Measurements from ENCODE around the gene SUCLG2.
A peak's percentile ranks its signal among the peaks of the same experiment; 100 is the strongest.

Gene SUCLG2

GRCh38 chr3:67654099-67654843 lies at the start of gene SUCLG2:
SUCLG2 (minus strand) TSS chr3:67654612; CDS start chr3:67654586, 26 bp downstream.
- no peaks in the 10 kb centered on the region for H3K4me1 ChIP-seq (ENCODE audit: insufficient read depth, low read length)
- H3K9ac ChIP-seq (ENCODE audit: low read depth, low read length) = peak within 1 kb of the TSS; percentile 74
- H3K36me3 ChIP-seq (ENCODE audit: insufficient read depth, low read length) = peaks cover 2% of the 10 kb centered on the region; the same call in 1 of the 2 replicates
- no peaks in the 10 kb centered on the region; the same call in 1 of the 2 replicates for H3K9me3 ChIP-seq (ENCODE audit: control insufficient read depth, insufficient read depth, low read length)

- Histone ChIP-seq H3K4me1 (ENCODE audit: insufficient read depth, low read length) (peaks cover 15% of the 10 kb centered on the region), H3K9me3 (ENCODE audit: control insufficient read depth, insufficient read depth, low read length) (no peaks in the 10 kb centered on the region), H3K9ac (ENCODE audit: low read depth, low read length) (no peak overlapping the region), H3K36me3 (ENCODE audit: insufficient read depth, low read length) (no peaks in the 10 kb centered on the region)
Observed at GRCh38 chr3:67700596-67700995, 46.2 kb upstream of the SUCLG2 start.

GRCh38 chr3:67699882-67700281 lies 45.5 kb upstream of the SUCLG2 start:
- Histone ChIP-seq H3K9ac (ENCODE audit: low read depth, low read length) (no peak overlapping the region), H3K9me3 (ENCODE audit: control insufficient read depth, insufficient read depth, low read length) (no peaks in the 10 kb centered on the region), H3K36me3 (ENCODE audit: insufficient read depth, low read length) (no peaks in the 10 kb centered on the region), H3K4me1 (ENCODE audit: insufficient read depth, low read length) (peaks cover 15% of the 10 kb centered on the region)

GRCh38 chr3:67692621-67693020 lies 38.2 kb upstream of the SUCLG2 start:
- no peaks in the 10 kb centered on the region for H3K36me3 ChIP-seq (ENCODE audit: insufficient read depth, low read length)
- no peak overlapping the region for H3K9ac ChIP-seq (ENCODE audit: low read depth, low read length)
- H3K9me3 ChIP-seq (ENCODE audit: control insufficient read depth, insufficient read depth, low read length) = no peaks in the 10 kb centered on the region
- peaks cover 3% of the 10 kb centered on the region; the same call in 1 of the 2 replicates for H3K4me1 ChIP-seq (ENCODE audit: insufficient read depth, low read length)

GRCh38 chr3:67691926-67692325 lies 37.5 kb upstream of the SUCLG2 start:
- Histone ChIP-seq H3K36me3 (ENCODE audit: insufficient read depth, low read length) (no peaks in the 10 kb centered on the region), H3K4me1 (ENCODE audit: insufficient read depth, low read length) (no peaks in the 10 kb centered on the region; the same call in 1 of the 2 replicates), H3K9ac (ENCODE audit: low read depth, low read length) (no peak overlapping the region), H3K9me3 (ENCODE audit: control insufficient read depth, insufficient read depth, low read length) (no peaks in the 10 kb centered on the region)

GRCh38 chr3:67691207-67691606 lies 36.8 kb upstream of the SUCLG2 start:
- Histone ChIP-seq H3K9me3 (ENCODE audit: control insufficient read depth, insufficient read depth, low read length) (no peaks in the 10 kb centered on the region), H3K36me3 (ENCODE audit: insufficient read depth, low read length) (no peaks in the 10 kb centered on the region), H3K4me1 (ENCODE audit: insufficient read depth, low read length) (no peaks in the 10 kb centered on the region), H3K9ac (ENCODE audit: low read depth, low read length) (no peak overlapping the region)

- H3K9me3 ChIP-seq (ENCODE audit: control insufficient read depth, insufficient read depth, low read length) = no peaks in the 10 kb centered on the region
- H3K4me1 ChIP-seq (ENCODE audit: insufficient read depth, low read length) = no peaks in the 10 kb centered on the region
- H3K36me3 ChIP-seq (ENCODE audit: insufficient read depth, low read length) = no peaks in the 10 kb centered on the region
- H3K9ac ChIP-seq (ENCODE audit: low read depth, low read length) = no peak overlapping the region
Observed at GRCh38 chr3:67689806-67690205, 35.4 kb upstream of the SUCLG2 start.

GRCh38 chr3:67688231-67688630 lies 33.8 kb upstream of the SUCLG2 start:
- Histone ChIP-seq H3K9ac (ENCODE audit: low read depth, low read length) (no peak overlapping the region), H3K9me3 (ENCODE audit: control insufficient read depth, insufficient read depth, low read length) (no peaks in the 10 kb centered on the region), H3K36me3 (ENCODE audit: insufficient read depth, low read length) (no peaks in the 10 kb centered on the region), H3K4me1 (ENCODE audit: insufficient read depth, low read length) (no peaks in the 10 kb centered on the region)

- H3K9me3 ChIP-seq (ENCODE audit: control insufficient read depth, insufficient read depth, low read length) = no peaks in the 10 kb centered on the region
- H3K36me3 ChIP-seq (ENCODE audit: insufficient read depth, low read length) = no peaks in the 10 kb centered on the region
- no peaks in the 10 kb centered on the region for H3K4me1 ChIP-seq (ENCODE audit: insufficient read depth, low read length)
- no peak overlapping the region for H3K9ac ChIP-seq (ENCODE audit: low read depth, low read length)
Observed at GRCh38 chr3:67686069-67686468, 31.7 kb upstream of the SUCLG2 start.

- Histone ChIP-seq H3K36me3 (ENCODE audit: insufficient read depth, low read length) (no peaks in the 10 kb centered on the region), H3K9me3 (ENCODE audit: control insufficient read depth, insufficient read depth, low read length) (no peaks in the 10 kb centered on the region), H3K9ac (ENCODE audit: low read depth, low read length) (no peak overlapping the region), H3K4me1 (ENCODE audit: insufficient read depth, low read length) (no peaks in the 10 kb centered on the region)
Observed at GRCh38 chr3:67685499-67685898, 31.1 kb upstream of the SUCLG2 start.

- Histone ChIP-seq H3K36me3 (ENCODE audit: insufficient read depth, low read length) (no peaks in the 10 kb centered on the region), H3K4me1 (ENCODE audit: insufficient read depth, low read length) (no peaks in the 10 kb centered on the region), H3K9me3 (ENCODE audit: control insufficient read depth, insufficient read depth, low read length) (no peaks in the 10 kb centered on the region), H3K9ac (ENCODE audit: low read depth, low read length) (no peak overlapping the region)
Observed at GRCh38 chr3:67684211-67684610, 29.8 kb upstream of the SUCLG2 start.

GRCh38 chr3:67683522-67683921 lies 29.1 kb upstream of the SUCLG2 start:
- Histone ChIP-seq H3K4me1 (ENCODE audit: insufficient read depth, low read length) (no peaks in the 10 kb centered on the region), H3K36me3 (ENCODE audit: insufficient read depth, low read length) (no peaks in the 10 kb centered on the region), H3K9ac (ENCODE audit: low read depth, low read length) (no peak overlapping the region), H3K9me3 (ENCODE audit: control insufficient read depth, insufficient read depth, low read length) (no peaks in the 10 kb centered on the region)

- Histone ChIP-seq H3K9me3 (ENCODE audit: control insufficient read depth, insufficient read depth, low read length) (no peaks in the 10 kb centered on the region), H3K9ac (ENCODE audit: low read depth, low read length) (no peak overlapping the region), H3K4me1 (ENCODE audit: insufficient read depth, low read length) (no peaks in the 10 kb centered on the region), H3K36me3 (ENCODE audit: insufficient read depth, low read length) (no peaks in the 10 kb centered on the region)
Observed at GRCh38 chr3:67678665-67679064, 24.3 kb upstream of the SUCLG2 start.

GRCh38 chr3:67674055-67674454 lies 19.6 kb upstream of the SUCLG2 start:
- Histone ChIP-seq H3K36me3 (ENCODE audit: insufficient read depth, low read length) (no peaks in the 10 kb centered on the region), H3K4me1 (ENCODE audit: insufficient read depth, low read length) (no peaks in the 10 kb centered on the region), H3K9me3 (ENCODE audit: control insufficient read depth, insufficient read depth, low read length) (no peaks in the 10 kb centered on the region), H3K9ac (ENCODE audit: low read depth, low read length) (no peak overlapping the region)

- H3K9me3 ChIP-seq (ENCODE audit: control insufficient read depth, insufficient read depth, low read length) = no peaks in the 10 kb centered on the region
- no peaks in the 10 kb centered on the region for H3K4me1 ChIP-seq (ENCODE audit: insufficient read depth, low read length)
- no peaks in the 10 kb centered on the region for H3K36me3 ChIP-seq (ENCODE audit: insufficient read depth, low read length)
- no peak overlapping the region for H3K9ac ChIP-seq (ENCODE audit: low read depth, low read length)
Observed at GRCh38 chr3:67662733-67663132, 8.3 kb upstream of the SUCLG2 start.

Data from ES-I3 (cell line).